KBM-7 (cell line): ENCODE results near the gene IPO8.

ENCODE experiments used
- DNase-seq: peaks from one replicate; pipeline ENCODE4 v3.0.0-alpha.2; 2015
- in situ Hi-C: fragments of 300-500 bp; cut with MboI; formaldehyde crosslinking; loops from 2 replicates; pipeline ENCODE4 v1.14.3; 2020; ENCODE audit warnings: low sequenced_read_pairs, low pct_unique_long_range_greater_than_20kb, mixed read lengths

Gene IPO8

DNA sequence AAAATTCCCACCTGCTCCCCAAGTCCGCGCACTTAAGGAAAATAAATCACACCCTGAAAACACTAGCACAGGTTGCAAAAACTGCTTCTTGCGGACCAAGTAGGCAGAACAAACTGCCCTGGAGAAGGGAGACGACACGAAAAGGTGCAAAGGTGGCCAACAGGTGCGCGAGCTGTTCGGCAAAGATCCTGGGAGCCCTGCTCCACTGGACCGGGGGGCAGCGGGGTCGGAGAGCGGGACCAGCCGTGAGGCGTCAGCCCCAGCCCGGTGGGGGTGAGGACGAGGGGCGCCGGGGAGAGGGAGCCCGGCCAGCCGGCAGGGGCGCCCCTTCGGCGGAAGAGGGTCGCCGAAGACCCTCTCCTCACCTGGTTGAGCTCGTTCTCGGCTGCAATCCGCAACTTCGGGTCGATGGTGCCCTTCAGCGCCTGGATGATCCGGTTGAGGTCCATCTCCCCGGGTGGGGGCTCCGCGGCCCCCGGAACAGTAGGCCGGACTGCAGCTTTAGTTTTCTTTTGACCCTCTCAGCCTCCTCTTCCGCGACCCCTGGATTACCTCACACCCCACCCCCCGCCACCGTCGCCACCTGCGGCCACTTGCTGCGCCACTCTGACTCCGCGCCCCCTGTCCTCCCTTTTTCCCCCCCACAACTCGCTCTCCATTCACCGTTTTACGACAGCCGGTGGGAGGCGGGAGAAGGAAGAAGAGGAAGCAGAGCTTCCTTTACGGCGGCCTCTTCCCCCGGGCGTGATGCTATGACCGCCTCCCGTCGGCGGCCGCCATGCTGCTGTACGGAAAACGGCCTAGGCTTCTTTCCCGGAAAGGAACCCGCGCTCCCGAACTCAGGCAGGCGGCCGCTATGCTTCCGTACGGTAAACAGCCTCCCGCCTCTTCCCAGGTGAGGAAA, at the start of gene IPO8:
TSS of gene IPO8 (minus strand) at position 671 of the 904 bp plus-strand sequence. CDS start at position 449, 222 bp downstream.
- in situ Hi-C loops: no loop called here
- peak; percentile 94 for DNase-seq

- no peak for DNase-seq
- in situ Hi-C loops: no loop called here
Observed at GRCh38 chr12:30744321-30744720, 48.7 kb upstream of the IPO8 start.

DNA sequence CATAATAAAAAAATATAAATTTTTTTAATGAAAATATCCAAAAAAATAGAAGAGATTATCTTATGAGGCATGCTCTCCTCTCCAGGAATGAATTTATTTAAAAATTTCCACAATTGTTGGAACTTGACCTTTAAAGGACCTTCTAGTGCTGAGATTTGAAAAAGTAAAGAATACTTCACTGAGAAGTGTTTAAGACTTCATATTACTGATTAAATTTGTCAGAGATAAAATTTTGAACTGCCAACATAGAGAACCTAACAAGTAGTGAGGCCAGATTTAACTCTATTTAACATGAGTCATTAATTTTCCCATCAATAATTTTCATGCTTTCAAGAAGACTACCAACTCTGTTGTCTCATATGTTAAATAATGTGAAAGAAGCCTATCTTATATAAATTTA, 44.6 kb upstream of the IPO8 start:
- in situ Hi-C loops: no loop called here

DNA sequence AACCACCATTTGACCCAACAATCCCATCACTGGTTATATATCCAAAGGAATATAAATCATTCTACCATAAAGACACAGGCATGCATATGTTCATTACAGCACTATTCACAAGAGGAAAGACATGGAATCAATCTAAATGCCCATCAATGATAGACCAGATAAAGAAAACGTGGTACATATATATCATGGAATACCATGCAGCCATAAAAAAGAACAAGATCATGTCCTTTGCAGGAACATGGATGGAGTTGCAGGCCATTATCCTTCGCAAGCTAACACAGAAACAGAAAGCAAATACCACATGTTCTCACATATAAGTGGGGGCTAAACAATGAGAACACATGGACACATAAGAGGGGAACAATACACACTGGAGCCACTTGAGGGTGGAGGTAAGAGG, 43.4 kb upstream of the IPO8 start:
- in situ Hi-C loops: no loop called here
- DNase-seq: no peak

More for the DNA sequence above, 44.6 kb upstream of the IPO8 start:
- DNase-seq: no peak

GRCh38 chr12:30732954-30733637, 37.4 kb upstream of the IPO8 start:
- in situ Hi-C loops: no loop called here
- no peak for DNase-seq

- in situ Hi-C loops: no loop called here
- no peak for DNase-seq
Observed at GRCh38 chr12:30730011-30730410, 34.3 kb upstream of the IPO8 start.

DNA sequence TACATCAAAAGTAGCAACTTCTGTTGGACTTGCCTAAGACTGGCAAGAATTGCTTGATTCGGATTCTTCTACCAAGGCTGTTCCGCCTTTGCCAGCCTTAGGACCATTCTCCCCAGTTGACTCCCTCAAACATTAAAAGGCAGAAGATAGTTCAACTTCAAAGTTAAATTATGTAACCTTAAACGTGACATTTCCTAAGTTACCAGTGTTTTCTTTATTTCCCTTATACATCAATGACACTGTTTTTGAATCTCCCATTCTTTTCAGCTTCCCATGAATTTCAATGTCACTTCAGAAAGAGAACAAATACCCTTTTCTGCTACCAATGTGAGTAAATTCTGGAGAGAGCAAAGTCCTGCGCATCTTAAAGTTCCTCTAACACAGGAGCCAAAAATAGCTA, 33.9 kb upstream of the IPO8 start:
- no peak for DNase-seq
- in situ Hi-C loops: no loop called here

DNA sequence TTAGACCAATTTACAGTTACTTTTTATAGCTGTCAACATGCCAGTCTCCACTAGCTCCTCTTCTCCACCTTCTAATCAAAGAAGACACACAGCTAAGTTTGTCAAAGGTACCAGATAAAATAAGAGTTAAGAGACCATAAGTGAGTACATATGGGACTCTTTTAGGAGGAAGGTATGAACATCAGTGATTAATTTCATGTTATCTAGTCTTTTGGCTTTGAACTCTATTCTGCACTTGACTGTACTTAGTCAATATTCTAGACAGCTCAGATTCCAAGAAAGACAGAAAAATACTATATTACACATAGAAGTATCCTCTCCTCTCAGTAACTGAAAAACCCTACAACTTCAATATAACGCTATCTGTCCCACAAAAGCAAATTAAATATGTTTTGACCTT, 31.0 kb upstream of the IPO8 start:
- in situ Hi-C loops: no loop called here

DNA sequence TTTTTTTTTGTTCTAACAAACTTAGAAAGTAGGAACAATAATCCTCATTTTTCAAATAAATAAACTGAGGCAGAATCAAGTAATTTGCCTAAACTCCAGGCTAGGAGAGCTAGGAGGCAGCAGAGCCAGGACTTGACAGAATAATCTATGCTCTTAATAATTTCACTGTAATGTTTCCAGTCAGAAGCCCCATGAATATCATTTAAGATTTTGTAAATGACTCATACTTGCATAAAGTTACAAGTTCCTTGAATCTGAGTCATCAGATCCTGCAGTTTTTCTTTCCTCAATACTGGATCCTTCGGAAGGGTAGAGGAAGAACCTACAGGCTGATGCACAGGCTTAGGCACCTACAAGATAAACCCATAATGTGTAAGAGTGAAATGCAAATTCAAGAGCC, 30.1 kb upstream of the IPO8 start:
- in situ Hi-C loops: no loop called here
- no peak for DNase-seq

More for the DNA sequence above, 31.0 kb upstream of the IPO8 start:
- no peak for DNase-seq

- in situ Hi-C loops: no loop called here
- DNase-seq: no peak
Observed at GRCh38 chr12:30719060-30719459, 23.4 kb upstream of the IPO8 start.

DNA sequence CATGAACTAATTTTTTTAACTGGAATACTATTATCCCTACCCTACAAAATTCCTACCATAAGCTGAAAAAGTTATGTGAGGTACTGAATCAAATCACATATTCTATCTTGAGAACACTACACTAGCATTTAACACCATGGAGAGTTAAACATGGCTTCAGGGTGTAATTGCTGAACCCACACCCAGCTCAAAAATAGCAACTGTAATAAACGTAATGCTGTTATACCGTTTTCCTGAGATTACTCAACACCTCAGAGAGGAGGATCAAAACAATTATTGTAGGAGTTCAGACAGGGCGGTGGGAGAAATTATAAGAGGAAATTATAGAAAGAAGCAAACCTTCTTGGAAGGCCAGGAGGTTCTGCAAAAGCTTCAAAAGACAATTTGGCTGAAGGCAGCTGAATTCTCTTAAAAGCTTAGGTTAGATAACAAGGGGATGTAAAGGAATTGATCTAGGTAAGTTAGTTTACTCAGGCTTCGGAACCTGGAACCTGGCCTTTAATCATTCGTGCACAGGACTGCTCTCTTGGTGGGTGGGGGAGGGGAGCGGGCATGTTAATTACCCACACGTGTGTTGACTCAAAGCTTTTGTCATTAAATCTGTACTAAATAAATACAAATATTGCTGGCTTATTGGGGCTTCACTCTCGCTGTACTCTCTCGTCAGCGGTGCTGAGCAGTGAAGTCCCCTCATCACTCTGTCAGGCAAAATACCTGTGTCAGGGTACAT, 12.1 kb upstream of the IPO8 start:
- in situ Hi-C loops: no loop called here
- peak; percentile 8 for DNase-seq

DNA sequence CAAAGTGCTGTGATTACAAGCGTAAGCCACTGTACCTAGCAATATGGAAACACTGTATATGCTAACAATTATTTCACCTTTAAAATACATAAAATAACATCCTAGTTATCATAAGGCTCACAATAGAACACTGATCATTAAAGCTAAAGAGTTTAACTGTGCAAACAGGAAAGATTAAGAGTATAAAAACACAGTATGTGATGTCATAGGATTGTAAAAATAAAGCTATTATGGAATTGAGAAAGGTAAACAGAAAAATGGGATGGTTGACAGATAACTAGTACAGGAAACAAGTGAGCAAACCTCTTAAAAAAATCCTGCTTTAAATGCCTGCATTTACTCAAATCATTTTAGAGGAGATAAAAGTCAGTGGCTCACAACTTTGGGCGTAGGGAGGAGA, 10.8 kb upstream of the IPO8 start:
- no peak for DNase-seq
- in situ Hi-C loops: no loop called here

- in situ Hi-C loops: no loop called here
- DNase-seq: no peak
Observed at GRCh38 chr12:30701056-30701455, 5.4 kb upstream of the IPO8 start.

DNA sequence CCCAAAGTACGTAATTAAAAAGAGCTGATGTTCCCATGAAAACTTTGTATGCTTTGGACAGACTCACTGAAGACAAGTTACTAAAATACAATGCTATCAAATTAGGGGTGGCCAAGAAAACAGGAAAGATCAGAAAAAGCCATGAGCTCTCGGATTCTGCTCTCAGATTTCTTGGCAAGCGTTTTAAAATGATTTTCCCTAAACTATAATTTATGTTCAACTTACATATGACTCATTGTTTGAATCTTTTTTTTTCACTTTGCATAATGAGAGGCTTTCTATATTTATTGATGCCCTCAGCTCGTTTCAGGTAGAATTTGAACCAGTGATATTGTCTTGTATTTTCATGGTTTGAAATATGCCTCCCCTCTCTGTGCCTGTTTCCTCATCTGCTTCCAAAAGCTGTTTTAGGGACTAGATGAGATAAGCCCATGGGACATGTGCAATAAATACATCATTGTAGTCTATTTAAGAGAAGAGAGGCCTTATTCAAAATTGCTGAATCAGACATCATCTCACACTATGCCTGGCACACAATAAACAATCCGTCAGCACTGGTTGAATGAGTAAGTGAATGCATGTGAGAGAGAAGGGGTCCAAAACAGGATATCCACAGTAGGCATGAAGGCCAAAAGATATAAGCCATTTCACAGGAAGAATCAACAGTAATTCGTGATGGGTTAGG, 4.7 kb upstream of the IPO8 start:
- in situ Hi-C loops: no loop called here
- DNase-seq: no peak

- no peak for DNase-seq
- in situ Hi-C loops: no loop called here
Observed at GRCh38 chr12:30698346-30698745, 2.7 kb upstream of the IPO8 start.

DNA sequence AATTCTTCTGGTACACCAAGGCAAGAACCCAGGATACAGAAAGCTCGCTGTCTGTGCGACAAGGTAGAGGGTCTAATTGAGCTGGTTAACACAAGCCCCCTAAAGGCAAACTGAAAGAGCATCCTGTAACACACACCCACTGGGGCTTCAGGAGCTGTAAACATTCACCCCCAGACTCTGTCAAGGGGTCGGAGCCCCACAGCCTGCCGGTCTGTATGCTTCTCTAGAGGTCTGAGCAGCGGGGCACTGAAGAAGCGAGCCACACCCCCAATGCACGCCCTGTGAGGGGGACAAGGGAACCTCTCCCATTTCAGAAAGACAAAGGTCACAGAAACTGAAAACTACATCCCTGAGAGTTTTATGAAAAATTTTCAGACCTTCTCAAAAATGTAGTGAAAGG, 1.3 kb upstream of the IPO8 start:
- DNase-seq: no peak
- in situ Hi-C loops: no loop called here

DNA sequence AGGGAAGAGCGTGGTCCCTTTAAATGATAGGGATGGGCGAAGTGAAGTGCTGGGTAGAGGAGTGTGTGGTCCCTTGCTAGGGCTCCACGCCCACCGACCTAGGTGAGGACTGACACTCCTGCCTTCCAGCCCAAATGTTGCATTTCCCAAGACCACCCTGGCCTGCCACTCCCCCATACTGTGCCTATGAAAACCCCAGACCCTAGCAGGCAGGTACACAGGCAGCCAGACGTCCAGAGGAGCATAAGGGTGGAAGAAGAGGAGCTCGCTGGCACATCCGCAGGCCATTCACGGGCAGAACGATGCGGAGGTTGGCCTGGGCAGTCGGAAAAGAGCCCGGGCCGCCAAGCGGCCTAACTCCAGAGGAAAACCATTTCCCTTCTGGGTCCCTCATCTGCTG, 817 bp upstream of the IPO8 start:
- no peak for DNase-seq
- in situ Hi-C loops: no loop called here

GRCh38 chr12:30696103-30696408, 387 bp upstream of the IPO8 start:
- in situ Hi-C loops: no loop called here
- DNase-seq: no peak

DNA sequence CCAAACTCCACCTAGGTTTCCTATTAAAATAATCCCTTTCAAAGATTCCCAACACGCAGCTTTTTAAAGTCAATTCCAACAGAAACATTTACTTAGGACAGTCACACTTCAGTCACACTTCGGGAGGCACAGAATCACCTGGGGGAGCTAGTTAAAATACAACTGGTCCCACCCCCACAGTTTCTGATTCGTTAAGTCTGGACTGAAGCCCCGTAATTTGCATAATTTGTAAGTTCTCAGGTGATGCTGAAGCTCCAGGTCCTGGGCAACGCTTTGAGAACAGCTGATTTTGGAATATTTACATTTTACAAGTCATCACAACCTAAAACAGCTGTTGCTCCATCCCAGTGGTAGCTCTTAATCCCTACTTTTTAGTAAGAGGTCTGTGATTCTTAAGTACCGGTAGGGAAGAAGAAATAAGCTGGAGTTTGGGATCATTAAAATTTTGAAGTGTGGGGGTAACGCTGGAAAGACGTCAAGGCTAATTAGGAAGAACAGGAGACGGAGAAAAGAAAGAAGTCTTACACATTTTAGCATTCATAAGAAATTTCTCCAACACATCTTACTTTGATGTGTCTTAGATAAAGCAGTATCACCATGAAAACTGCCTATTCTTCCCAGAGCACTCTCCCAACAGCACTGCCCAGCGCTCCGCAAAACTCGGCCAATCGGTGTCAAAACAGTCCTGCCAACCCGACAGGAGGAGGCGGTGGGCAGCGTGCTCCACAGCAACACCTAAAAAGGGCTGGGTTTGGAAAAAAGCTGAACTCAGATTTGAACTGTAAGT, 1.1 kb downstream of the IPO8 start:
- in situ Hi-C loops: no loop called here
- peak; percentile 42 for DNase-seq
